ENCODE measurements around the gene CERS6. TPM values are rescaled to one million over a fixed set of nuclear protein-coding genes. Genes with fewer than 3 reads are reported as not detected.
A peak's percentile ranks its signal among the peaks of the same experiment; 100 is the strongest.

CERS6 gene
- total RNA-seq, 2 donors from 2014 or later = 11.0 to 15.0 TPM

DNA sequence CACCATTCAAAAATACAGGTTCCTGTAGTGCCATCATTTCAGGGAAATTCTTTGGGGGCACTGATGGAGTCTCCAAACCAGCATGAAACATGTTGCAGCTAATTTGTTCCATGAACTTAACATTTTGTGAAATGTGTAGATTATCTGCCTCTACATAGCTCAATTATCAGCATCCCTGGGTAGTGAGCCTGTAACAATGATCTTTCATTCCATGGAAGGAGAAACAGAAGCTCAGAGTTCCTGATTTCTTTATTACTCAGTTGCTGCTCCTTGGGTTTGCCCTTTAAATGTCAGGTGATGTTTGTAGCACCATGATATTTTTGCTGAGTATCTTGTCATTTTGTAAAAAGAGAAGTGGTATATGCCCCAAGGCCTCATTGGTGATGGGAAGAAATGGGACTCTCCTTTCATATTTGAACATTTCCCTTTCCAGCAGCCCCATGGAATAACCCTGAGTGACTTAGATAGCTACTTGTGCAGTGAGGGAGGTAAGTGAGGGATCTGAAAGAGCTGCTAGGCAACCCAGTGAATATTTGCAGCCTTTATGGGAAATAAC lies 146.9 kb downstream of the CERS6 start:
- peak in 1 of 2 donors; percentile 26 for ATAC-seq
- peaks cover 25 to 58% of the 10 kb centered on the region in 2 donors for H3K36me3 Mint-ChIP-seq
- peaks cover 14 to 39% of the 10 kb centered on the region in 2 donors for H3K9me3 Mint-ChIP-seq
- DNase-seq (ENCODE audit: low spot score in 2 of 2) = no peak
- H3K27ac Mint-ChIP-seq = no peak overlapping the region

DNA sequence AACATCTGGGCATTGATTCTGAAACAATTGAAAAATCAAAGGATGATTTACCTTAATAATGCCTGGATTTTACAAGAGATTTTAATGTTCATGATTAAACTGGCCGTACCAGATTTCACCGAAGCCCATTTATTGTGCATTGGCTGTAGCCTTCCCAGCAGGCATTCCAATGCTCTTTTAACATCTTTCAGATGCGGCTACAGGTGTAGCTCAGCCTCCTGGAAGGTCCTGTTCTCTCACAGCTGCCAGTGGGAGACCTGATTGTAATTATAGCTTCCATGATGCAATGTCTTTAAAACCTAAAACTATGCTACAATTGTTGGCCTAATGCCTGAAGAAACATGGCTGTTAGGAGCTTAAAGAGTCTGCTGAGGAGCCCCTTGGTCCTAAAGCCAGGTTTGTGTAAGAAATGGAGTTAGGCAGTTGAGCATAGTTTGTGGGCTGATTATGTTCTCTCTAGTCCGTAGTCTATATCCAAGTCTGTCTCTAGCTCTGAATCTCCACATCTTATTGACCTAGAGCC lies 147.4 kb downstream of the CERS6 start:
- H3K36me3 Mint-ChIP-seq = peaks cover 25 to 58% of the 10 kb centered on the region in 2 donors

GRCh38 chr2:168604252-168604651 lies 148.2 kb downstream of the CERS6 start:
- DNase-seq (ENCODE audit: low spot score in 2 of 2) = no peak
- peak overlapping the region in 1 of 2 donors; percentile 31 for H3K27ac Mint-ChIP-seq
- peaks cover 25 to 58% of the 10 kb centered on the region in 2 donors for H3K36me3 Mint-ChIP-seq
- peaks cover 14 to 39% of the 10 kb centered on the region in 2 donors for H3K9me3 Mint-ChIP-seq
- no peak for ATAC-seq

More for the DNA sequence above, 147.4 kb downstream of the CERS6 start:
- no peak overlapping the region for H3K27ac Mint-ChIP-seq
- DNase-seq (ENCODE audit: low spot score in 2 of 2) (no peak), ATAC-seq (no peak)
- peaks cover 14 to 39% of the 10 kb centered on the region in 2 donors for H3K9me3 Mint-ChIP-seq

GRCh38 chr2:168607992-168608391 lies 151.9 kb downstream of the CERS6 start:
- peaks cover 35 to 40% of the 10 kb centered on the region in 2 donors for H3K36me3 Mint-ChIP-seq
- peak overlapping the region in 1 of 2 donors; percentile 19 for H3K27ac Mint-ChIP-seq
- DNase-seq (ENCODE audit: low spot score in 2 of 2) (no peak), ATAC-seq (peak; percentile 53 to 78)
- H3K9me3 Mint-ChIP-seq = peaks cover 18 to 31% of the 10 kb centered on the region in 2 donors

GRCh38 chr2:168608796-168609195 lies 152.7 kb downstream of the CERS6 start:
- Mint-ChIP-seq H3K36me3 (peaks cover 35 to 40% of the 10 kb centered on the region in 2 donors), H3K27ac (no peak overlapping the region), H3K9me3 (peaks cover 20 to 28% of the 10 kb centered on the region in 2 donors)
- DNase-seq (ENCODE audit: low spot score in 2 of 2) (no peak), ATAC-seq (no peak)

GRCh38 chr2:168611091-168611490 lies 155.0 kb downstream of the CERS6 start:
- ATAC-seq = no peak
- Mint-ChIP-seq H3K27ac (no peak overlapping the region), H3K9me3 (peaks cover 5 to 16% of the 10 kb centered on the region in 2 donors), H3K36me3 (peaks cover 19 to 29% of the 10 kb centered on the region in 2 donors)
- no peak for DNase-seq (ENCODE audit: low spot score in 2 of 2)

- Mint-ChIP-seq H3K27ac (peak overlapping the region in 1 of 2 donors; percentile 4), H3K36me3 (peaks cover 14 to 22% of the 10 kb centered on the region in 2 donors), H3K9me3 (peaks cover 5 to 12% of the 10 kb centered on the region in 2 donors)
- ATAC-seq = peak in 1 of 2 donors; percentile 26
- DNase-seq (ENCODE audit: low spot score in 2 of 2) = no peak
Measured at GRCh38 chr2:168611896-168612650, 156.0 kb downstream of the CERS6 start.

DNA sequence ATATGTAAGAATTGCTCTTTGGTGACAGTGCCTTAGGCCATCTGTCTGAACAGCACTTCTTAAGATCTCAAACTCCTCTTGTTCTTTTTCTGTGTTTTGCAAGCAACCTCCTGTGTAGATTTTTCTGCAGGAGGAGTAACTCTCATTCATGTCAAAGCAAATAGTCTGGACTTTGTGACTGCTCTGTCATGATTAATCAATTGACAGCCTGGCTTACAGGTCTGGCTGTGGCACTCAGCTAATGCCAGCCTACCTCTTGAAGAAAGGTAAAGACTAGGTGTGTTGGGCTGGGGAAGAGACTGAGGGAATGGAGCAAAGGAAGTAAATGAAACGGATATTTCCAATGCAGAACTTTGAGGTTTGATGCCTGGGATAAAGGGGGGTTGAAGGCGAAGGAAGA lies 156.6 kb downstream of the CERS6 start:
- Mint-ChIP-seq H3K36me3 (peaks cover 14 to 25% of the 10 kb centered on the region in 2 donors), H3K27ac (peak overlapping the region in 1 of 2 donors; percentile 4), H3K9me3 (peaks cover 5 to 18% of the 10 kb centered on the region in 2 donors)
- ATAC-seq = no peak
- no peak for DNase-seq (ENCODE audit: low spot score in 2 of 2)

- Mint-ChIP-seq H3K9me3 (peaks cover 5 to 18% of the 10 kb centered on the region in 2 donors), H3K36me3 (peaks cover 14 to 25% of the 10 kb centered on the region in 2 donors), H3K27ac (no peak overlapping the region)
- ATAC-seq (no peak), DNase-seq (ENCODE audit: low spot score in 2 of 2) (no peak)
Measured at GRCh38 chr2:168613551-168613950, 157.5 kb downstream of the CERS6 start.

- peaks cover 5 to 23% of the 10 kb centered on the region in 2 donors for H3K9me3 Mint-ChIP-seq
Measured at GRCh38 chr2:168614172-168615018, 158.3 kb downstream of the CERS6 start.

GRCh38 chr2:168620554-168620953 lies 164.5 kb downstream of the CERS6 start:
- peaks cover 0 to 5% of the 10 kb centered on the region in 2 donors for H3K36me3 Mint-ChIP-seq
- H3K27ac Mint-ChIP-seq = no peak overlapping the region
- DNase-seq (ENCODE audit: low spot score in 2 of 2) (no peak), ATAC-seq (no peak)
- peaks cover 0 to 13% of the 10 kb centered on the region in 2 donors for H3K9me3 Mint-ChIP-seq

More at GRCh38 chr2:168614172-168615018, 158.3 kb downstream of the CERS6 start:
- no peak for DNase-seq (ENCODE audit: low spot score in 2 of 2)
- ATAC-seq = no peak
- H3K36me3 Mint-ChIP-seq = peaks cover 14 to 25% of the 10 kb centered on the region in 2 donors
- H3K27ac Mint-ChIP-seq = peak overlapping the region in 1 of 2 donors; percentile 38

- DNase-seq (ENCODE audit: low spot score in 2 of 2) = no peak
- H3K36me3 Mint-ChIP-seq = no peaks in the 10 kb centered on the region
- H3K27ac Mint-ChIP-seq = no peak overlapping the region
- ATAC-seq = no peak
- peaks cover 0 to 6% of the 10 kb centered on the region in 2 donors for H3K9me3 Mint-ChIP-seq
Measured at GRCh38 chr2:168622559-168622958, 166.5 kb downstream of the CERS6 start.

- DNase-seq (ENCODE audit: low spot score in 2 of 2) = no peak
- ATAC-seq = no peak
- H3K9me3 Mint-ChIP-seq = peaks cover 0 to 4% of the 10 kb centered on the region in 2 donors
- no peak overlapping the region for H3K27ac Mint-ChIP-seq
- H3K36me3 Mint-ChIP-seq = no peaks in the 10 kb centered on the region
Measured at GRCh38 chr2:168624028-168624427, 168.0 kb downstream of the CERS6 start.

GRCh38 chr2:168626096-168626495 lies 170.0 kb downstream of the CERS6 start:
- ATAC-seq (no peak), DNase-seq (ENCODE audit: low spot score in 2 of 2) (no peak)
- no peaks in the 10 kb centered on the region for H3K36me3 Mint-ChIP-seq
- H3K9me3 Mint-ChIP-seq = no peaks in the 10 kb centered on the region
- H3K27ac Mint-ChIP-seq = no peak overlapping the region

- Mint-ChIP-seq H3K9me3 (no peaks in the 10 kb centered on the region), H3K27ac (no peak overlapping the region), H3K36me3 (no peaks in the 10 kb centered on the region)
- ATAC-seq (no peak), DNase-seq (ENCODE audit: low spot score in 2 of 2) (no peak)
Measured at GRCh38 chr2:168626647-168627046, 170.6 kb downstream of the CERS6 start.

DNA sequence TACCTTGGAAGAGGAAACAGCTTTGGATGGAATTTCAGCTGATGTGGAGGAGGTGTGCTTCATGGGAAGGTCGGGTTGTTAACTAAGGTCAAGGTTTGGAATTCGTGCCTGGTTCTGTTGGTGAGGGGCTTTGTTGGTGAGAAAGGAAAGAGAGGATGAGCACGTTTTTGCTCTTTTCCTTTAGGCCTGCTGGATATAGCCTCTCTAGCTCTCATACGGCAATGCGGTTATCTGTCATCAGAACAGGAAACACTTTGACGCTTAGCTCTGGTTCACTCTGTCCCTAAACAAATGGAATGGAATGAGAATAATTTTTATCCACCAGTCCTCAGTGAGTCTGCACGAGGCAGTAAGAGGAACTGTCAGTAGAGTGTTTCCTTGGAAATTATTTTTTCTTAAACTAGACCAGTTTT lies 176.6 kb downstream of the CERS6 start:
- DNase-seq (ENCODE audit: low spot score in 2 of 2) = no peak
- Mint-ChIP-seq H3K27ac (no peak overlapping the region), H3K9me3 (no peaks in the 10 kb centered on the region), H3K36me3 (no peaks in the 10 kb centered on the region)
- ATAC-seq = peak in 1 of 2 donors; percentile 35

Measured in activated naive CD4-positive, alpha-beta T cell treated with anti-CD3 and anti-CD28 coated beads, Interleukin-2, amount 50 U/mL, for 72 hours (primary cell).